H9 (cell line): Measurements from ENCODE around the gene EPB41L5. TPM values are rescaled to one million over a fixed set of nuclear protein-coding genes. Genes with fewer than 3 reads are reported as not detected.

ENCODE experiments used
- DNase-seq: peaks from one replicate; pipeline ENCODE4 v3.0.0-alpha.2; 2017
- H2AFZ ChIP-seq: one replicate; pipeline ENCODE4 v1.6.1; 2013; ENCODE audit warnings: mild to moderate bottlenecking, low read length, control low read depth, moderate library complexity
- H2AK5ac ChIP-seq: 2 replicates; pipeline ENCODE4 v1.6.1; 2013; ENCODE audit warnings: low read length, control low read depth, mixed read lengths; ENCODE audit not compliant: insufficient read length
- H2BK120ac ChIP-seq: one replicate; pipeline ENCODE4 v1.6.1; 2013; ENCODE audit warnings: low read depth, mild to moderate bottlenecking, low read length, control low read depth, inconsistent platforms; ENCODE audit not compliant: poor library complexity, severe bottlenecking
- H2BK12ac ChIP-seq: 2 replicates; pipeline ENCODE4 v1.6.1; 2013; ENCODE audit warnings: low read length, control low read depth, mixed read lengths, low read depth; ENCODE audit not compliant: insufficient read length
- H2BK15ac ChIP-seq: 2 replicates; pipeline ENCODE4 v1.6.1; 2013; ENCODE audit warnings: low read depth, low read length, control low read depth
- H2BK20ac ChIP-seq: one replicate; pipeline ENCODE4 v1.6.1; 2013; ENCODE audit warnings: low read depth, mild to moderate bottlenecking, low read length, control low read depth, inconsistent platforms; ENCODE audit not compliant: poor library complexity, severe bottlenecking
- H2BK5ac ChIP-seq: 2 replicates; pipeline ENCODE4 v1.6.1; 2013; ENCODE audit warnings: low read length, control low read depth, mixed read lengths; ENCODE audit not compliant: insufficient read length
- H3K14ac ChIP-seq: 2 replicates; pipeline ENCODE4 v1.6.1; 2013; ENCODE audit warnings: low read length, control low read depth; ENCODE audit not compliant: insufficient read depth
- H3K18ac ChIP-seq: 2 replicates; pipeline ENCODE4 v1.6.1; 2013; ENCODE audit warnings: low read depth, mild to moderate bottlenecking, mixed read lengths, low read length, control low read depth; ENCODE audit not compliant: insufficient read length
- H3K23ac ChIP-seq: 2 replicates; pipeline ENCODE4 v1.6.1; 2013; ENCODE audit warnings: low read length, control low read depth, mixed read lengths, low read depth; ENCODE audit not compliant: insufficient read length
- H3K23me2 ChIP-seq: 2 replicates; pipeline ENCODE4 v1.6.1; 2013; ENCODE audit warnings: low read depth, mild to moderate bottlenecking, mixed read lengths, low read length, control low read depth; ENCODE audit not compliant: insufficient read length, poor library complexity, severe bottlenecking
- H3K27ac ChIP-seq: 2 replicates; pipeline ENCODE4 v1.5.1; 2013; ENCODE audit warnings: low read length, control low read depth, mixed read lengths, low read depth; ENCODE audit not compliant: insufficient read length
- H3K27me3 ChIP-seq: 2 replicates; pipeline ENCODE4 v1.6.1; 2013; ENCODE audit warnings: low read length, control low read depth, inconsistent platforms; ENCODE audit not compliant: insufficient read depth
- H3K4ac ChIP-seq: 2 replicates; pipeline ENCODE4 v1.6.1; 2013; ENCODE audit warnings: low read depth, mild to moderate bottlenecking, control low read depth, inconsistent platforms, low read length, moderate library complexity
- H3K4me1 ChIP-seq: 2 replicates; pipeline ENCODE4 v1.6.1; 2013; ENCODE audit warnings: low read length, control low read depth, inconsistent platforms; ENCODE audit not compliant: insufficient read depth
- H3K4me2 ChIP-seq: 2 replicates; pipeline ENCODE4 v1.6.1; 2013; ENCODE audit warnings: low read length, control low read depth, mixed read lengths; ENCODE audit not compliant: insufficient read length, insufficient read depth
- H3K56ac ChIP-seq: 2 replicates; pipeline ENCODE4 v1.6.1; 2013; ENCODE audit warnings: low read depth, mild to moderate bottlenecking, mixed read lengths, low read length, control low read depth; ENCODE audit not compliant: insufficient read length
- H3K79me1 ChIP-seq: 2 replicates; pipeline ENCODE4 v1.6.1; 2013; ENCODE audit warnings: low read depth, mild to moderate bottlenecking, moderate library complexity, low read length, control low read depth, inconsistent platforms; ENCODE audit not compliant: insufficient read depth, poor library complexity, severe bottlenecking
- H3K79me2 ChIP-seq: 2 replicates; pipeline ENCODE4 v1.6.1; 2013; ENCODE audit warnings: low read length, control low read depth, inconsistent platforms; ENCODE audit not compliant: insufficient read depth
- H3K9ac ChIP-seq: 2 replicates; pipeline ENCODE4 v1.6.1; 2013; ENCODE audit warnings: low read length, control low read depth, mixed read lengths; ENCODE audit not compliant: insufficient read length; ENCODE audit errors: extremely low read depth
- H3K9me3 ChIP-seq: one replicate; pipeline ENCODE4 v1.6.1; 2013; ENCODE audit warnings: low read depth, low read length, inconsistent platforms; ENCODE audit not compliant: control insufficient read depth
- H3T11ph ChIP-seq: one replicate; pipeline ENCODE4 v1.6.1; 2013; ENCODE audit warnings: mild to moderate bottlenecking, low read length, control low read depth, inconsistent platforms
- H4K20me1 ChIP-seq: one replicate; pipeline ENCODE4 v1.6.1; 2013; ENCODE audit not compliant: control insufficient read depth, insufficient read length, insufficient read depth
- H4K5ac ChIP-seq: 2 replicates; pipeline ENCODE4 v1.6.1; 2013; ENCODE audit warnings: low read depth, mild to moderate bottlenecking, mixed read lengths, low read length, control low read depth; ENCODE audit not compliant: insufficient read length
- H4K8ac ChIP-seq: replicated peaks from 2 replicates; pipeline ENCODE4 v1.6.1; 2013; ENCODE audit warnings: low read length, control low read depth, mixed read lengths, low read depth; ENCODE audit not compliant: insufficient read length
- H4K91ac ChIP-seq: 2 replicates; pipeline ENCODE4 v1.6.1; 2013; ENCODE audit warnings: low read depth, mild to moderate bottlenecking, moderate library complexity, mixed read lengths, low read length, control low read depth; ENCODE audit not compliant: insufficient read length
- H3K27ac Mint-ChIP-seq, 3 experiments: 2 replicates in 2 of 3; 3 replicates in 1 of 3; pipeline ENCODE4 v1.8.0; 2020 to 2021; ENCODE audit warnings: mixed read lengths in 3 of 3, mild to moderate bottlenecking in 1 of 3, moderate library complexity in 1 of 3
- H3K27me3 Mint-ChIP-seq: 2 replicates; pipeline ENCODE4 v1.8.0; 2021; ENCODE audit warnings: low read depth, mild to moderate bottlenecking, moderate library complexity, mixed read lengths
- H3K36me3 Mint-ChIP-seq, 3 experiments: 2 replicates in 2 of 3; 3 replicates in 1 of 3; pipeline ENCODE4 v1.8.0; 2020 to 2021; ENCODE audit warnings: low read depth in 3 of 3, mixed read lengths in 3 of 3; ENCODE audit not compliant: insufficient read depth in 1 of 3
- H3K4me1 Mint-ChIP-seq, 2 experiments: 2 replicates each; pipeline ENCODE4 v1.8.0; 2020; ENCODE audit warnings: mixed read lengths in 2 of 2
- H3K4me3 Mint-ChIP-seq, 2 experiments: 2 replicates in 1 of 2; 3 replicates in 1 of 2; pipeline ENCODE4 v1.8.0; 2020 to 2021; ENCODE audit warnings: mild to moderate bottlenecking in 2 of 2, mixed read lengths in 2 of 2, moderate library complexity in 1 of 2
- H3K9me3 Mint-ChIP-seq, 2 experiments: 2 replicates in 1 of 2; 3 replicates in 1 of 2; pipeline ENCODE4 v1.8.0; 2020; ENCODE audit warnings: mild to moderate bottlenecking in 2 of 2, mixed read lengths in 2 of 2, moderate library complexity in 1 of 2
- CTCF ChIP-seq: fragments of 200-600 bp; sonication (generic); conservative IDR thresholded peaks from 3 replicates; pipeline ENCODE4 v1.8.0; 2021; ENCODE audit warnings: antibody characterized with exemption, mild to moderate bottlenecking
- WGBS: extraction: QIAGEN DNeasy Blood & Tissue Kit; methylation state at CpG from one replicate; pipeline ENCODE4 v1.1.7; 2013; ENCODE audit warnings: missing lambda C conversion rate, low lambda C conversion rate, mixed read lengths; ENCODE audit not compliant: insufficient read length; ENCODE audit errors: extremely low coverage; 5-methylcytosine and 5-hydroxymethylcytosine counted together
- total RNA-seq: library from RNA; stranded (reverse); gene quantifications from 2 replicates; pipeline ENCODE4 v1.2.1, GENCODE V29; 2021

EPB41L5 gene
- total RNA-seq, 1 experiment from 2014 or later: 40.4 TPM

GRCh38 chr2:120109186-120110061, 96.5 kb downstream of the EPB41L5 start:
- H3K14ac ChIP-seq: no peak overlapping the region
- H4K91ac ChIP-seq: no peak overlapping the region
- H3K23ac ChIP-seq: no peak overlapping the region
- no peak overlapping the region for H3K9ac ChIP-seq
- no peak for DNase-seq
- H3K4me3 Mint-ChIP-seq: no peak overlapping the region
- H2AK5ac ChIP-seq: no peak overlapping the region
- H3K9me3 Mint-ChIP-seq: no peaks in the 10 kb centered on the region
- no peak overlapping the region for H3K4me2 ChIP-seq
- no peak overlapping the region for H2BK120ac ChIP-seq
- no peaks in the 10 kb centered on the region for H4K20me1 ChIP-seq
- peaks cover 0 to 3% (median under 1%) of the 10 kb centered on the region in 3 experiments; a peak in 4 of 7 replicates for H3K36me3 Mint-ChIP-seq
- H4K5ac ChIP-seq: no peak overlapping the region
- no peak overlapping the region for H2BK12ac ChIP-seq
- no peak overlapping the region for H3T11ph ChIP-seq
- H3K27ac Mint-ChIP-seq: no peak overlapping the region
- H2BK20ac ChIP-seq: no peak overlapping the region
- H3K79me2 ChIP-seq: no peaks in the 10 kb centered on the region
- no CpG with 5 or more reads among the region's 3 CpGs for WGBS
- no peak overlapping the region for H3K18ac ChIP-seq
- H2AFZ ChIP-seq: no peak overlapping the region
- no peak overlapping the region for H2BK15ac ChIP-seq
- 0 out of 3 replicates have a peak, but pooled peaks have one; percentile 18 for TF ChIP-seq CTCF
- H3K27ac ChIP-seq: no peak overlapping the region
- no peaks in the 10 kb centered on the region for H3K23me2 ChIP-seq
- H3K4me1 ChIP-seq: no peaks in the 10 kb centered on the region
- H3K9me3 ChIP-seq: no peaks in the 10 kb centered on the region
- no peak overlapping the region for H4K8ac ChIP-seq
- no peaks in the 10 kb centered on the region for H3K79me1 ChIP-seq
- no peak overlapping the region for H3K4ac ChIP-seq
- H3K27me3 Mint-ChIP-seq: no peaks in the 10 kb centered on the region
- H2BK5ac ChIP-seq: no peak overlapping the region
- no peak overlapping the region for H3K56ac ChIP-seq
- H3K27me3 ChIP-seq: no peaks in the 10 kb centered on the region
- H3K4me1 Mint-ChIP-seq: peaks cover 4% of the 10 kb centered on the region in 2 experiments; a peak in 3 of 4 replicates
